ENCODE results near the gene RAB11FIP4.

Gene RAB11FIP4

DNA sequence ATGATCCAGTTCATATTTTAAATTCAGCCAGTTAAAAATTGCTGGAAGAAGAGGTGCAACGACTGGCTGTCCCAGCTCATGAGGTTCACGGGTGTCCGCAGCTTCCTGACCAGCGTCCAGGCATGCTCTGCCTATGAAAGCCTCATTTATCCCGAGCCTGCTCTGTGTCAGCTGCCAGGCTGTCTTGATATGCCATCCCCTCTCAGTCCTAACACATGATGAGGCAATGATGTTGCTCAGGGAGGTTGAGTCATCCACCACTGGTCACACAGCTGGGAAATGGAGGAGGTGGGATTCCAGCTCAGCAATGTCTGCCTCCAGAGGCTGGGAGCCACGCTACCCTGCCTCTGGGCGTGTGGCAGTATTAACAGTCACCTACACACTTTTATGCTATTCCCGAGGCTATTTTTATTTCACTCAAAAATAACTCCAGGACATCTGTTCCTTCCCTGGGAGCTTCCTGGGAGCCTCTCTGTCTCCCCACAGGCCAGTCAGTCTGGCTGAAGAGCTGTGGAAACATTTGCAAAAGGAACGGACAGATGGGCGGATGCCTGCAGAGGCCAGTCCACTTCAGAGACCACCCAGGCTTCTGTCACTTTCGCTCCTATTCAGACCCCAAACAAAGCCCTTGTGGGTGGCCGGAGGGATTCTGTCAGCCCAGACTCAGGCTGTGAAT is 22.5 kb downstream of the RAB11FIP4 start:
- TF ChIP-seq, protein P1, sequence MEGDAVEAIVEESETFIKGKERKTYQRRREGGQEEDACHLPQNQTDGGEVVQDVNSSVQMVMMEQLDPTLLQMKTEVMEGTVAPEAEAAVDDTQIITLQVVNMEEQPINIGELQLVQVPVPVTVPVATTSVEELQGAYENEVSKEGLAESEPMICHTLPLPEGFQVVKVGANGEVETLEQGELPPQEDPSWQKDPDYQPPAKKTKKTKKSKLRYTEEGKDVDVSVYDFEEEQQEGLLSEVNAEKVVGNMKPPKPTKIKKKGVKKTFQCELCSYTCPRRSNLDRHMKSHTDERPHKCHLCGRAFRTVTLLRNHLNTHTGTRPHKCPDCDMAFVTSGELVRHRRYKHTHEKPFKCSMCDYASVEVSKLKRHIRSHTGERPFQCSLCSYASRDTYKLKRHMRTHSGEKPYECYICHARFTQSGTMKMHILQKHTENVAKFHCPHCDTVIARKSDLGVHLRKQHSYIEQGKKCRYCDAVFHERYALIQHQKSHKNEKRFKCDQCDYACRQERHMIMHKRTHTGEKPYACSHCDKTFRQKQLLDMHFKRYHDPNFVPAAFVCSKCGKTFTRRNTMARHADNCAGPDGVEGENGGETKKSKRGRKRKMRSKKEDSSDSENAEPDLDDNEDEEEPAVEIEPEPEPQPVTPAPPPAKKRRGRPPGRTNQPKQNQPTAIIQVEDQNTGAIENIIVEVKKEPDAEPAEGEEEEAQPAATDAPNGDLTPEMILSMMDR (IDR thresholded peaks at IDR 0.05; ENCODE audit: poor library complexity, severe bottlenecking) = no peak
- ATAC-seq (ENCODE audit: low read depth) = peak; percentile 78; the same call in 2 of the 3 replicates
- DNase-seq (ENCODE audit: low spot score) = no peak

GRCh38 chr17:31414550-31414918 is 23.1 kb downstream of the RAB11FIP4 start:
- Histone ChIP-seq H3K4me3 (ENCODE audit: severe bottlenecking) (no peak overlapping the region), H3K4me1 (ENCODE audit: insufficient read depth, poor library complexity, severe bottlenecking) (no peaks in the 10 kb centered on the region), H3K9me3 (ENCODE audit: severe bottlenecking) (no peaks in the 10 kb centered on the region), H3K27me3 (ENCODE audit: insufficient read depth, poor library complexity, severe bottlenecking) (no peaks in the 10 kb centered on the region), H3K36me3 (ENCODE audit: low read depth) (no peaks in the 10 kb centered on the region), H3K27ac (ENCODE audit: poor library complexity, severe bottlenecking) (no peak overlapping the region)
- ATAC-seq (ENCODE audit: low read depth) (no peak), DNase-seq (ENCODE audit: low spot score) (no peak)
- TF ChIP-seq, protein P1 (IDR thresholded peaks at IDR 0.05; ENCODE audit: poor library complexity, severe bottlenecking) = no peak

More for the DNA sequence above, 22.5 kb downstream of the RAB11FIP4 start:
- no peak overlapping the region for H3K4me3 ChIP-seq (ENCODE audit: severe bottlenecking)
- no peaks in the 10 kb centered on the region for H3K27me3 ChIP-seq (ENCODE audit: insufficient read depth, poor library complexity, severe bottlenecking)
- no peaks in the 10 kb centered on the region for H3K9me3 ChIP-seq (ENCODE audit: severe bottlenecking)
- H3K4me1 ChIP-seq (ENCODE audit: insufficient read depth, poor library complexity, severe bottlenecking) = no peaks in the 10 kb centered on the region
- no peaks in the 10 kb centered on the region for H3K36me3 ChIP-seq (ENCODE audit: low read depth)
- no peak overlapping the region for H3K27ac ChIP-seq (ENCODE audit: poor library complexity, severe bottlenecking)

- DNase-seq (ENCODE audit: low spot score) (no peak), ATAC-seq (ENCODE audit: low read depth) (no peak)
- no peaks in the 10 kb centered on the region for H3K27me3 ChIP-seq (ENCODE audit: insufficient read depth, poor library complexity, severe bottlenecking)
- no peaks in the 10 kb centered on the region for H3K9me3 ChIP-seq (ENCODE audit: severe bottlenecking)
- H3K27ac ChIP-seq (ENCODE audit: poor library complexity, severe bottlenecking) = no peak overlapping the region
- TF ChIP-seq, protein P1 (IDR thresholded peaks at IDR 0.05; ENCODE audit: poor library complexity, severe bottlenecking) = no peak
- no peak overlapping the region for H3K4me3 ChIP-seq (ENCODE audit: severe bottlenecking)
- H3K4me1 ChIP-seq (ENCODE audit: insufficient read depth, poor library complexity, severe bottlenecking) = no peaks in the 10 kb centered on the region
- H3K36me3 ChIP-seq (ENCODE audit: low read depth) = no peaks in the 10 kb centered on the region
These were observed 23.6 kb downstream of the RAB11FIP4 start for GRCh38 chr17:31415004-31415454.

DNA sequence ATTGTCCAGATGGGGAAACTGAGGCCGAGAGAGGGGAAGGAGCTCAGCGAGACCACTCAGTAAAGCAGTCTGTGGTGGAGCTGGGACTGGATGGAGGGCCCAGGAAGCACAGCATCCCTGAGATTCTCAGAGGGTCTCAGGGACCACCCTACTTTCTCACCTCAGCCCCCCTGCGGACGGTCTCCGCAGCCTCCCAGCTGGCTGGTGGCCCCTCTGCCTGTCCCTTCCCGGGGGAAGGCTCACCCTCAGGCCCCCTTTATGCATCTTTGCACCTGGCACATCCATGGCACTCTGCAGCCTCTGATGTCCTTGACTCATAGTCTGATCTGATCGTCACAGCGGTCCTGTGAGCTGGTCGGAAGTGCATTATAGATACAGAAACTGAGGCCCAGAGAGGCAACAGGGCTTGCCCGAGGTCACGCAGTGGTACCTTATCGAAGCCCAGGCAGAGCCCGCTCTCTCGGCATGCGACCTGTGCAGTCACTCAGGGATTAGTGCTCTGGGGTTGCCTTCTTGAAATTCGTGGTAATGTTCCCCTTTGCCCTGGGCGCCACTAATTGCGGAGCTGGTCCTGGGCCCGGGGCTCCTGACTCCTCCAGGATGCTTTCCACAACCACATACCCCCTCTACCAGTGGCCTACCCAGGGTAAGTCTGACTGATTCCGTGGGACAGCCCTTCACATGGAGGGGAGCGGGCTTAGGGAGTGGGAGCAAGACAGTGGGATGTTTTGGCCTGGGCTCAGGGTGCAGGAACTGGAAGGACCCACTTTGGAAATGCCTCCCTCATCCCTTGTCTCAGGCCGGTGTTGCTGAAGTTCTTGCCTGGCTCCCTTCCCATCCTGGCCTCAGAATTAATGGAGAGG is 24.4 kb downstream of the RAB11FIP4 start:
- no peak overlapping the region for H3K27ac ChIP-seq (ENCODE audit: poor library complexity, severe bottlenecking)

More for the DNA sequence above, 24.4 kb downstream of the RAB11FIP4 start:
- ATAC-seq (ENCODE audit: low read depth) = no peak
- no peaks in the 10 kb centered on the region for H3K36me3 ChIP-seq (ENCODE audit: low read depth)
- no peaks in the 10 kb centered on the region for H3K4me1 ChIP-seq (ENCODE audit: insufficient read depth, poor library complexity, severe bottlenecking)
- H3K4me3 ChIP-seq (ENCODE audit: severe bottlenecking) = no peak overlapping the region
- TF ChIP-seq, protein P1 (IDR thresholded peaks at IDR 0.05; ENCODE audit: poor library complexity, severe bottlenecking) = no peak
- H3K9me3 ChIP-seq (ENCODE audit: severe bottlenecking) = no peaks in the 10 kb centered on the region
- no peak for DNase-seq (ENCODE audit: low spot score)
- H3K27me3 ChIP-seq (ENCODE audit: insufficient read depth, poor library complexity, severe bottlenecking) = no peaks in the 10 kb centered on the region
